ENCODE results near the gene NADK. TPM values are rescaled to one million over a fixed set of nuclear protein-coding genes. Genes with fewer than 3 reads are reported as not detected.

The NADK gene
- total RNA-seq, 1 experiment from 2014 or later, result 101 TPM

DNA sequence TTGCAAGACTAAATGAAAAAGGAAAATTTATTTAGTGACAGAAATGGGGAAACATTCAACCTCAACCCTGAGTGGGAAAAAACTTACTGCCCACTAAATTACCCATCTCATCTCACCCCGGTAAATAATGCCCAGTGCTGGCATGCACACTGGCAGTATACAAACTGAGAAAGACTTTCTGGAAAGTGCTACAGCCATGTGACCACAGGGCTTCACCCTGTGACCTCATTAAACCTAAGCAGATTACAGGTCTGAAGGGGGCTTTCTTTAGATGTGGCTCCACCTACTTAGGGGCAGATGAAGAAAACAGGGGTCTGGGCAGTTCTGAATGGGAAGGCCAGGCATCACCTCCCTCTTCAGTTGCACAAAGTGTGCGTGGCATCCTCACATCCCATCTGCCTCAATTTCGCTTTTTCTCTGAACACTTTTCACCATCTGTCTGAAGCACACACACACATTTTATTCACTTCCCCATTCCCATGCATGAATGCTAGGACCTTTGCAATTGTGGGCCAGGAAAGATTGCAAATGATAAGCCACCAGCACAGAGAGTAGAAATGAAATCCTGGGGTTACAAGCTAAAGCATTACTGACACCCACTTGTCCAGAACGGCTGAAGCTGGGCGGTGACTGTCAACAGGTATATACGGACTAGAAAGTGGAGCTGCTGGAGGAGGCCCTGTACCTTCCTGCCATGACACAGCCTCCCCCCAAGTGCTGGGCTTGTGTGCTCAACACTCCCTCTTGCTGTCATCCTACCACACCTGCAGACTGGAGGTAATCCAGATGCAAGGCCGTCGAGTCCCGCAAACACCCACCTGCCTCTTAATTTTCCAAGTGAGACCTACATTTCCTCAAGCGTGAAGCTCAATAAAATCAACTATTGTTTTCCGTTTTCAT, 2.7 kb downstream of the NADK start:
- ChIA-PET CTCF (interaction anchor here (0.5 kb wide), 1 partner anchor 169 kb away, joined by 3 read pairs; no protein-coding TSS in a partner anchor), POLR2A (no interaction called here)
- ATAC-seq (no peak), DNase-seq (ENCODE audit: low read depth, low spot score) (no peak)
- Histone ChIP-seq H3K9me3 (ENCODE audit: control insufficient read depth, insufficient read depth, low read depth, low read length) (peaks cover 4% of the 10 kb centered on the region; the same call in 1 of the 2 replicates), H3K27ac (ENCODE audit: low read length) (peak overlapping the region; percentile 14; the same call in 1 of the 2 replicates), H3K4me1 (ENCODE audit: control insufficient read depth, insufficient read depth, low read length) (peaks cover 24% of the 10 kb centered on the region), H3K36me3 (ENCODE audit: control insufficient read depth, insufficient read depth, low read length) (no peaks in the 10 kb centered on the region), H3K27me3 (ENCODE audit: control insufficient read depth, insufficient read depth, low read length) (no peaks in the 10 kb centered on the region), H3K4me3 (ENCODE audit: low read depth in 2 of 2, low read length in 2 of 2) (peak overlapping the region in 1 of 2 experiments; percentile 7; a peak in 1 of 4 replicates)
- in situ Hi-C loops (cut with HindIII; ENCODE audit: low pct_unique_long_range_greater_than_20kb, low sequenced_read_pairs), result no loop called here
- no TSS peak for BruUV-seq (replicated peaks)
- intact Hi-C loops (cut with micrococcal nuclease; ENCODE audit: unreplicated experiment), result no loop called here
- TF ChIP-seq TCF7L2 (IDR thresholded peaks at IDR 0.05; ENCODE audit: low read depth, low read length) (no peak), SIN3A (IDR thresholded peaks at IDR 0.05; ENCODE audit: borderline replicate concordance, insufficient read depth, low read depth, low read length) (no peak), POLR2AphosphoS5 (IDR thresholded peaks at IDR 0.05; ENCODE audit: low read depth, low read length) (no peak)
- TF ChIP-seq, protein P1, sequence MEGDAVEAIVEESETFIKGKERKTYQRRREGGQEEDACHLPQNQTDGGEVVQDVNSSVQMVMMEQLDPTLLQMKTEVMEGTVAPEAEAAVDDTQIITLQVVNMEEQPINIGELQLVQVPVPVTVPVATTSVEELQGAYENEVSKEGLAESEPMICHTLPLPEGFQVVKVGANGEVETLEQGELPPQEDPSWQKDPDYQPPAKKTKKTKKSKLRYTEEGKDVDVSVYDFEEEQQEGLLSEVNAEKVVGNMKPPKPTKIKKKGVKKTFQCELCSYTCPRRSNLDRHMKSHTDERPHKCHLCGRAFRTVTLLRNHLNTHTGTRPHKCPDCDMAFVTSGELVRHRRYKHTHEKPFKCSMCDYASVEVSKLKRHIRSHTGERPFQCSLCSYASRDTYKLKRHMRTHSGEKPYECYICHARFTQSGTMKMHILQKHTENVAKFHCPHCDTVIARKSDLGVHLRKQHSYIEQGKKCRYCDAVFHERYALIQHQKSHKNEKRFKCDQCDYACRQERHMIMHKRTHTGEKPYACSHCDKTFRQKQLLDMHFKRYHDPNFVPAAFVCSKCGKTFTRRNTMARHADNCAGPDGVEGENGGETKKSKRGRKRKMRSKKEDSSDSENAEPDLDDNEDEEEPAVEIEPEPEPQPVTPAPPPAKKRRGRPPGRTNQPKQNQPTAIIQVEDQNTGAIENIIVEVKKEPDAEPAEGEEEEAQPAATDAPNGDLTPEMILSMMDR (IDR thresholded peaks at IDR 0.05), result no peak
- TF ChIP-seq, protein P2, sequence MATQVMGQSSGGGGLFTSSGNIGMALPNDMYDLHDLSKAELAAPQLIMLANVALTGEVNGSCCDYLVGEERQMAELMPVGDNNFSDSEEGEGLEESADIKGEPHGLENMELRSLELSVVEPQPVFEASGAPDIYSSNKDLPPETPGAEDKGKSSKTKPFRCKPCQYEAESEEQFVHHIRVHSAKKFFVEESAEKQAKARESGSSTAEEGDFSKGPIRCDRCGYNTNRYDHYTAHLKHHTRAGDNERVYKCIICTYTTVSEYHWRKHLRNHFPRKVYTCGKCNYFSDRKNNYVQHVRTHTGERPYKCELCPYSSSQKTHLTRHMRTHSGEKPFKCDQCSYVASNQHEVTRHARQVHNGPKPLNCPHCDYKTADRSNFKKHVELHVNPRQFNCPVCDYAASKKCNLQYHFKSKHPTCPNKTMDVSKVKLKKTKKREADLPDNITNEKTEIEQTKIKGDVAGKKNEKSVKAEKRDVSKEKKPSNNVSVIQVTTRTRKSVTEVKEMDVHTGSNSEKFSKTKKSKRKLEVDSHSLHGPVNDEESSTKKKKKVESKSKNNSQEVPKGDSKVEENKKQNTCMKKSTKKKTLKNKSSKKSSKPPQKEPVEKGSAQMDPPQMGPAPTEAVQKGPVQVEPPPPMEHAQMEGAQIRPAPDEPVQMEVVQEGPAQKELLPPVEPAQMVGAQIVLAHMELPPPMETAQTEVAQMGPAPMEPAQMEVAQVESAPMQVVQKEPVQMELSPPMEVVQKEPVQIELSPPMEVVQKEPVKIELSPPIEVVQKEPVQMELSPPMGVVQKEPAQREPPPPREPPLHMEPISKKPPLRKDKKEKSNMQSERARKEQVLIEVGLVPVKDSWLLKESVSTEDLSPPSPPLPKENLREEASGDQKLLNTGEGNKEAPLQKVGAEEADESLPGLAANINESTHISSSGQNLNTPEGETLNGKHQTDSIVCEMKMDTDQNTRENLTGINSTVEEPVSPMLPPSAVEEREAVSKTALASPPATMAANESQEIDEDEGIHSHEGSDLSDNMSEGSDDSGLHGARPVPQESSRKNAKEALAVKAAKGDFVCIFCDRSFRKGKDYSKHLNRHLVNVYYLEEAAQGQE (IDR thresholded peaks at IDR 0.05; ENCODE audit: insufficient read depth in 1 of 2, low read depth in 2 of 2, low read length in 1 of 2), result no peak

DNA sequence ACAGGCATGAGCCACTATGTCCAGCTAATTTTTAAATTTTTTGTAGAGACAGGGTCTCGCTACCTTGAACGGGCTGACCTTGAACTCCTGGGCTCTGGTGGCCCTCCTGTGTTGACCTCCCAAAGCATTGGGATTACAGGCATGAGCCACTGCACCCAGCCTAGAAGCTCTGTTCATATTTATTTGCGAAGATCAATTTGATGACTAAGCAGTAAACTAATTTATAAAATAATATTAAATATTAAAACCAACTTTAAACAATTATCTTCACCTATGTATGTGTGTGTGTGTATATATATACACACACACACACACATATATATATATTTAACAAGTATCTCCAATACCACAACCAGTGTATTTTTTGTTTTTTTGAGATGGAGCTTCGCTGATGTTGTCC, 4.4 kb downstream of the NADK start:
- Histone ChIP-seq H3K27me3 (ENCODE audit: control insufficient read depth, insufficient read depth, low read length) (no peaks in the 10 kb centered on the region), H3K4me1 (ENCODE audit: control insufficient read depth, insufficient read depth, low read length) (peaks cover 14% of the 10 kb centered on the region), H3K27ac (ENCODE audit: low read length) (no peak overlapping the region), H3K4me3 (ENCODE audit: low read depth in 2 of 2, low read length in 2 of 2) (no peak overlapping the region), H3K36me3 (ENCODE audit: control insufficient read depth, insufficient read depth, low read length) (no peaks in the 10 kb centered on the region), H3K9me3 (ENCODE audit: control insufficient read depth, insufficient read depth, low read depth, low read length) (peaks cover 4% of the 10 kb centered on the region; the same call in 1 of the 2 replicates)
- in situ Hi-C loops (cut with HindIII; ENCODE audit: low pct_unique_long_range_greater_than_20kb, low sequenced_read_pairs) (no loop called here), intact Hi-C loops (cut with micrococcal nuclease; ENCODE audit: unreplicated experiment) (no loop called here)
- ChIA-PET CTCF (no interaction called here), POLR2A (no interaction called here)
- no peak for TF ChIP-seq SIN3A (IDR thresholded peaks at IDR 0.05; ENCODE audit: borderline replicate concordance, insufficient read depth, low read depth, low read length)
- no peak for TF ChIP-seq POLR2AphosphoS5 (IDR thresholded peaks at IDR 0.05; ENCODE audit: low read depth, low read length)
- TF ChIP-seq, protein P2 (IDR thresholded peaks at IDR 0.05; ENCODE audit: insufficient read depth in 1 of 2, low read depth in 2 of 2, low read length in 1 of 2), result no peak
- TF ChIP-seq, protein P1 (IDR thresholded peaks at IDR 0.05), result no peak
- TF ChIP-seq TCF7L2 (IDR thresholded peaks at IDR 0.05; ENCODE audit: low read depth, low read length), result no peak
- no TSS peak for BruUV-seq (replicated peaks)
- ATAC-seq (no peak), DNase-seq (ENCODE audit: low read depth, low spot score) (no peak)

Measured in Panc1 (cell line).